Measurements from ENCODE around the gene CFAP77.
"Not testable (repeated sequence)": the region's sequence is repeated elsewhere in the genome, so short reads cannot be mapped to it uniquely, and the experiment has no call there.

The CFAP77 gene

GRCh38 chr9:132547052-132547431 is 137.0 kb downstream of the CFAP77 start:
- no peak for DNase-seq (ENCODE audit: low read depth, low spot score)

- DNase-seq (ENCODE audit: low read depth, low spot score): no peak
These were observed 137.4 kb downstream of the CFAP77 start for GRCh38 chr9:132547436-132547835.

GRCh38 chr9:132547976-132548730 is 138.1 kb downstream of the CFAP77 start:
- DNase-seq (ENCODE audit: low read depth, low spot score): no peak

GRCh38 chr9:132548751-132549640 is 139.0 kb downstream of the CFAP77 start:
- no peak for DNase-seq (ENCODE audit: low read depth, low spot score)

- DNase-seq (ENCODE audit: low read depth, low spot score): peak; percentile 40
These were observed 141.5 kb downstream of the CFAP77 start for GRCh38 chr9:132551556-132551955.

GRCh38 chr9:132552041-132552440 is 142.0 kb downstream of the CFAP77 start:
- no peak for DNase-seq (ENCODE audit: low read depth, low spot score)

- no peak for DNase-seq (ENCODE audit: low read depth, low spot score)
These were observed 144.7 kb downstream of the CFAP77 start for GRCh38 chr9:132554755-132555154.

GRCh38 chr9:132555528-132555927 is 145.5 kb downstream of the CFAP77 start:
- DNase-seq (ENCODE audit: low read depth, low spot score): no peak

GRCh38 chr9:132556235-132556634 is 146.2 kb downstream of the CFAP77 start:
- no peak for DNase-seq (ENCODE audit: low read depth, low spot score)

- DNase-seq (ENCODE audit: low read depth, low spot score): no peak
These were observed 146.7 kb downstream of the CFAP77 start for GRCh38 chr9:132556714-132557113.

- DNase-seq (ENCODE audit: low read depth, low spot score): no peak
These were observed 147.1 kb downstream of the CFAP77 start for GRCh38 chr9:132557159-132557558.

- DNase-seq (ENCODE audit: low read depth, low spot score): no peak
These were observed 149.7 kb downstream of the CFAP77 start for GRCh38 chr9:132559711-132560110.

GRCh38 chr9:132560616-132561202 is 150.7 kb downstream of the CFAP77 start:
- DNase-seq (ENCODE audit: low read depth, low spot score): no peak

- DNase-seq (ENCODE audit: low read depth, low spot score): no peak
These were observed 152.2 kb downstream of the CFAP77 start for GRCh38 chr9:132562306-132562573.

GRCh38 chr9:132564526-132564925 is 154.5 kb downstream of the CFAP77 start:
- no peak for DNase-seq (ENCODE audit: low read depth, low spot score)

- DNase-seq (ENCODE audit: low read depth, low spot score): not testable (repeated sequence)
These were observed 158.8 kb downstream of the CFAP77 start for GRCh38 chr9:132568787-132569186.

GRCh38 chr9:132571806-132572600 is 162.0 kb downstream of the CFAP77 start:
- no peak for DNase-seq (ENCODE audit: low read depth, low spot score)

- DNase-seq (ENCODE audit: low read depth, low spot score): peak; percentile 62
These were observed 162.9 kb downstream of the CFAP77 start for GRCh38 chr9:132572921-132573320.

GRCh38 chr9:132575005-132575609 is 165.1 kb downstream of the CFAP77 start:
- DNase-seq (ENCODE audit: low read depth, low spot score): peak; percentile 88

- no peak for DNase-seq (ENCODE audit: low read depth, low spot score)
These were observed 165.8 kb downstream of the CFAP77 start for GRCh38 chr9:132575811-132576210.

GRCh38 chr9:132577119-132577518 is 167.1 kb downstream of the CFAP77 start:
- no peak for DNase-seq (ENCODE audit: low read depth, low spot score)
